NCI-H82 treated with DMSO at 0.1 percent for 48 hours (cell line): ENCODE results near the gene FBXO33.
"Not testable (repeated sequence)": the region's sequence is repeated elsewhere in the genome, so short reads cannot be mapped to it uniquely, and the experiment has no call there.

Experiments used
- DNase-seq: peaks from one replicate; lab custom pipeline; 2025; ENCODE audit not compliant: unreplicated experiment; lab: John Stamatoyannopoulos, UW

Gene FBXO33

DNA sequence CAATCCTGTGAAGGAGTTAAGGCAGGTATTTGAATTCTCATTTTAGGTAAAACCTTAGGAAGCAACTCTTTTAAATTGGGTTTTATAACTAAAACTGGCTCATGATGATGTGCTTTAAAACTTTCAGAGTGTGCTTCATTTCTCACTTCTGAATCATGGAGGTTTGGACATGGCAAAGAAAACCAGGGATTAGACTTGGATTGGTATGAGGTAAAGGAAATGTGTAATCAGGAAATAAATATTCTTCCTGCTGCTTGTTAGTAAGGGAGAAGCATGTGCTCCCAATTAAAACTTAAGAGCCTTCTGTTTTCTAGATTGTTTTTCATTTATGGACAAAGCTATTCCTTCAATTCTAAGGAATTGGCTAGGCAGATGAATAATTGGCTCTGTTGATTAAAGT is 57.4 kb downstream of the FBXO33 start:
- DNase-seq = no peak

DNA sequence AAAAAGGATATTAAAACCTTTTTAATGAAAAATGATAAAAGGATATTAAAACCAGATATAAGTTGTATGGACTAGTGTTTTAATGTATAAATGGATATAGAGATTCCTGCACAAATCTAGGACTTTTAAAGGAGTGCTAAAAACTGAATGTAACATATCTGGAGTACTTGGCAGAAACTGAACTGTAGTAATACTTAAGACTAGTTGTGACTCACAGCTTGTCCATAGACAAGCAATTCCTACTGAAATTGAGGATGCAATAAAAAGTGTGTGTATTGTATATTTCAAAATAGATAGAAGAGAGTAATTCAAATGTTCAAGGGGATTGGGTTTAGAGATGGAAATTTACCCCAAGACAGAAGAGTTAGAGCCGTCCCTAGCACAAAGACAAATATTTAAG is 59.6 kb downstream of the FBXO33 start:
- no peak for DNase-seq

DNA sequence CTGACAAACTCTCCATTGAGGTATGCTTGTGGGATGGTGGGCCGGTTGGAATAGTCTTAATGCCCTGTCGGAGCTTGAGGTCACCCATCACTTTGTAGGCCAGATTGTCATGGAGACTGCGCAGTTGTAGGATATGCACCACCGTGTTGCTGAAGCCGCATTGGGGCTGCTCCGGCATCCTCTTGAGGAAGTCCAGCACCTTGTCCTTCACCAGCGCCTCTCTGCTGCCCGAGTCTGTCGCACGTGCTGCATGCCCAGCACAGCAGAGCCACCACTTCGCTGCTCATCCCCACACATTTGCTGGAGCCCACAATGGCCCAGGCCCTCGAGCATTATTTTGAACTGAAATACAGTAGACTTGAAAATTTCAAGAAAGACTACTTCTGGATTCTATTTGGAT is 61.8 kb downstream of the FBXO33 start:
- DNase-seq = no peak

DNA sequence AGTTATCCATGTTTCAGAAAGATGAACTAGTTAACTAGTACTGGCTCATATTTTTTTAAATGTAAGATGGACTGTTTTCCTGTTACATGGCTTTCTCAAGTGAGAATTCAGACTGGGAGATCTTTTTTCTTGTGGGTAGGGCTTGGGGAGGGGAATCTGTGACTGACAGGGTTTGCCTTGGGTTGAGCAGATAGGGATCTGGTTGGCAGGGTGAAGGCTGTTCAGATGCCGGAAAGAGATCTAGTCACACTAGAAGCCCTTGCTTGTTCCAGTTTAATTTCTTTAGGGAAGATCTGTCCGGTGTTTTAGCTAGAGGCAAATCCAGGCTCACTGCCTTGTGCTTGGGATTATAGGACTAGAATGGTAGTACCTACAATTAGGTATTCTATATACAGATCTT is 63.2 kb downstream of the FBXO33 start:
- no peak for DNase-seq

DNA sequence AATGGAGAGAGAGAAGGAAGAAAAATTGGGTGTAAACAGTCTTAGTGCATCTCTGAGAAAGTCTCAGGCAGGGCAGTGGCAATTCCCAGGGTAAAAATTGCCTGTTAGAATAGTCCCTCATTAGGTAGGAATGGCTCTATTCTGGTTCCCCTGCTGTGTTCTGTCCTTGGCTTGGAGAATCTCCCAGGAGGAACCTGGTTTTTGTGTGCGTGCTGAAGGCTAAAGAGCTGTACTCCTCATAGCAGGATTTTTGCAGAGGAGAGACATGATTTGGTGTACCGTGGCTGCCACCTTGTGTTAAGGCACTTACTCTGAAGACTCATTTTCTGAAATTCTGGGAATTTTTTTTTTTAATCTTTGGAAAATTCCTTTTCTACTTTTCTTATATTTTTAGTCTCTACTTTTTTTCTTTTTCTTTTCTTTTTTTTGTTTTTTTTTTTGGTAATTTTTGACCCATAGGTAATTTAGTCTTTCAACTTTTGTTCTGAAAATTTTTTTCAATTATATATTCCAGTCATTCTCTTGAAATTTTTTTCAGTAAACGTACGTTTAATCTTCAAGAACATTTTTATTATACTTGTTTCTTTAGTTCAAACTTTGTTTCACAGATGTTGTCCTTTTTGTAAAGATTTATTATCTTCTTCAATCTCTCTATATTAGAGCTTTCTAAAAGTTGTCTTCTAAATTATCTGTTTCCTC is 63.8 kb downstream of the FBXO33 start:
- DNase-seq = peak; percentile 47

GRCh38 chr14:39367387-39367751 is 64.9 kb downstream of the FBXO33 start:
- DNase-seq = no peak

DNA sequence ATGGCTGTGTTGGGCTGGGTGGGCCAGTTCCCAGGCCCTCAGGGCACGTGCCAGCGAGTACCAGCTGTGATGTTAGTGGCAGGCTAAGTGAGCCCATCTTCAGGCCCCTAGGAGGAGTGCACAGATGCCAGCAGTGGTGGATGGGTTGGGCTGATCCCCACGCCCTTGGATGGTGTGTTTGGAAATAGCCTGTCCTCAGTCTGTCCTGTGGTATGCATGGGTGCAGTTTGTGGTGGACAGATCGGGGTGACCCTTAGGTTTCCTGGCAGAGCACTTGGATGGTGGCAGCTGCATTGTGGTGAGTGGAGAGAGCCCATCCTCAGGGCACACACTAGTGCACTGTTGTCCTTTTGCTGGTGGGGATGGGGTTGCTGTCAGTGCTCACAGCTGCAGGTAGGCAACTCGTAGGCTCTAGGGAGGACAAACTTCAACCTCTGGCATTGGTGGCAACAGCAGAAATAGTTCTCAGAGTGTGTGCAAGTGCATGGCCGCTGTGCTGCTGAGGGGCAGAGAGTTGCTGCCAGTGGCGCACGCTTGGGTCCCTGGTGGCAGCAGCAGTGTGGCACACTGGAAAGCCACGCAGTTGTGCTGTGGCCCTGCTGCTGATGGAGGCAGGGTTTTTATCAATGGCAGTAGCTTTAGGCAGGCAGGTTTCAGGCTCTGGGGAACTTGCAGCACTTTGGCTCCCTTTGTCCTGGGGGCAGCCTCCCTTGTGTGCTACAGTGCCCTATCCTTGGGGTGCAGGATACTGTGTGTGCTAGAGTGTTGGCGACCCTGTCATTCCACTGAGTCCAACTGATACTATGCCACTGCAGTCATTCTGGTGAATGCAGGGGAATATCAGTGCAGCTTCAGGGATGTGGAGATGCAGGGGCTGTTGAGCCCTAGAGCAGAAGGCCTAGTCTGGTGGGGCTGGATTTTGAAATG is 65.5 kb downstream of the FBXO33 start:
- DNase-seq = no peak

DNA sequence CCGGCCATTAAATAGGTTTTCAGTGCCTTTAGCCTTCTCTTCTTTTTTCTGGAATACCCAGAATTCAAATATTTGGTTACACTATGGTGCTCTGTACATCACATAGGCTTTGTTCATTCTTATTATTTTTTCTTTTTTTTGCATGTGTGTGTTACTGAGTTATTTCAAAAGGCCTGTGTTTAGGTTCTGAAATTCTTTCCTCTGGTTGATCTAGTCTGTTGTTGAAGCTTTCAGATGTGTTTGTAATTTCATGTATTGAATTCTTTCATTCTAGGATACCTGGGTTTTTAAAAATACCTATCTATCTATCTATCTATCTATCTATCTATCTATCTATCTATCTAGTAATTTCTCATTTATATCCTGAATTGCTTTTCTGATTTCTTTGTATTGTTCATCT is 66.9 kb downstream of the FBXO33 start:
- no peak for DNase-seq

- no peak for DNase-seq
These were observed 67.7 kb downstream of the FBXO33 start for GRCh38 chr14:39364509-39364908.

GRCh38 chr14:39361556-39361955 is 70.7 kb downstream of the FBXO33 start:
- DNase-seq = not testable (repeated sequence)

GRCh38 chr14:39360316-39360715 is 71.9 kb downstream of the FBXO33 start:
- no peak for DNase-seq

GRCh38 chr14:39359069-39359468 is 73.2 kb downstream of the FBXO33 start:
- not testable (repeated sequence) for DNase-seq

GRCh38 chr14:39351708-39352107 is 80.5 kb downstream of the FBXO33 start:
- no peak for DNase-seq

DNA sequence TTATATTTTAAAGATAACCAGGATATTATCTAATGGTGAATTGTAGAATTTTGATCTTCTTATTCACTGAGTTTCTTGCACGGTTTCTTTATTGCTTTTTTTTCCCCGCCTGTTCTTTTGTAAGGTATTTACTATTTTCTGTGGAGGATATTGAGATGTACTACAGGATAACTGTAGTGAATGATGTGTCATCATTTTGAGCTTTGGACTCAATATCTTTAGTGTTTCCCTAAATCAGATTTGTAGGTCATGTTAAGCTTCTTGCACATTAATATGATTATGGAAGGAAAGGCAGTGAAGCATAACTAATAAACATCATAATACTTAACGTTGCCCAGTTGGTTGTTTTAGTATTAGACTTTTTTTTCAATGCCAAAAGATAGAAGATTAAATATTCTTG is 81.4 kb downstream of the FBXO33 start:
- DNase-seq = no peak
